WTC11 (cell line): ENCODE data around the gene FAM209B. TPM values are rescaled to one million over a fixed set of nuclear protein-coding genes. Genes with fewer than 3 reads are reported as not detected.

ENCODE experiments used
- ATAC-seq: fragments of 200-7000 bp; cut with Tn5 transposase; 2 replicates; pipeline ENCODE4 v1.10.0; 2021; ENCODE audit warnings: mild to moderate bottlenecking, moderate library complexity
- CTCF ChIA-PET: fragments of 300-600 bp; sonication (Branson Sonifier 250); formaldehyde crosslinking; loops from one replicate; lab custom pipeline; 2021; ENCODE audit warnings: antibody characterized with exemption; lab: Charles Lee
- POLR2A ChIA-PET: fragments of 350-600 bp; sonication (Branson Sonifier 250); formaldehyde crosslinking; loops from one replicate; lab custom pipeline; 2021; ENCODE audit warnings: antibody characterized with exemption; lab: Charles Lee
- DNase-seq: peaks from one replicate; pipeline ENCODE4 v3.0.0; 2021; ENCODE audit warnings: low spot score
- H3K27ac Mint-ChIP-seq: 2 replicates; pipeline ENCODE4 v1.8.0; 2021; ENCODE audit warnings: mixed read lengths
- H3K27me3 Mint-ChIP-seq: 2 replicates; pipeline ENCODE4 v1.8.0; 2021; ENCODE audit warnings: low read depth, mild to moderate bottlenecking, moderate library complexity, mixed read lengths
- H3K36me3 Mint-ChIP-seq: 2 replicates; pipeline ENCODE4 v1.8.0; 2021; ENCODE audit warnings: mixed read lengths
- H3K4me1 Mint-ChIP-seq: 2 replicates; pipeline ENCODE4 v1.8.0; 2022; ENCODE audit warnings: mixed read lengths
- H3K4me3 Mint-ChIP-seq: 2 replicates; pipeline ENCODE4 v1.8.0; 2021; ENCODE audit warnings: mild to moderate bottlenecking, moderate library complexity, mixed read lengths
- H3K9me3 Mint-ChIP-seq: 2 replicates; pipeline ENCODE4 v1.8.0; 2021; ENCODE audit warnings: mixed read lengths
- ATF6 ChIP-seq: sonication (generic); formaldehyde crosslinking; IDR thresholded peaks from 2 replicates; pipeline ENCODE4 v1.8.1; 2023; ENCODE audit warnings: mild to moderate bottlenecking, missing genetic modification reagents
- CBFB ChIP-seq: sonication (generic); formaldehyde crosslinking; IDR thresholded peaks from 2 replicates; pipeline ENCODE4 v1.8.1; 2022; ENCODE audit warnings: mild to moderate bottlenecking, low read depth, missing genetic modification reagents
- CREB1 ChIP-seq: sonication (generic); formaldehyde crosslinking; IDR thresholded peaks from 2 replicates; pipeline ENCODE4 v1.8.0; 2023; ENCODE audit warnings: mild to moderate bottlenecking, missing genetic modification reagents
- CTCF ChIP-seq: fragments of 200-600 bp; IDR thresholded peaks from 2 replicates; pipeline ENCODE4 v1.8.0; 2022; ENCODE audit warnings: antibody characterized with exemption
- ETV6 ChIP-seq: sonication (generic); formaldehyde crosslinking; IDR thresholded peaks from 2 replicates; pipeline ENCODE4 v1.8.1; 2022; ENCODE audit warnings: mild to moderate bottlenecking, missing genetic modification reagents
- IRF2 ChIP-seq: sonication (generic); formaldehyde crosslinking; IDR thresholded peaks from 2 replicates; pipeline ENCODE4 v1.8.0; 2022; ENCODE audit warnings: low read depth, missing genetic modification reagents, borderline replicate concordance
- JAZF1 ChIP-seq: fragments of 250-450 bp; sonication (Bioruptor Pico); IDR thresholded peaks from 2 replicates; pipeline ENCODE4 v1.9.0; 2021; ENCODE audit warnings: moderate library complexity, mild to moderate bottlenecking, inconsistent platforms
- MAX ChIP-seq: sonication (generic); formaldehyde crosslinking; IDR thresholded peaks from 2 replicates; pipeline ENCODE4 v1.8.0; 2022; ENCODE audit warnings: mild to moderate bottlenecking, missing genetic modification reagents
- MLX ChIP-seq: sonication (generic); formaldehyde crosslinking; IDR thresholded peaks from 2 replicates; pipeline ENCODE4 v1.8.1; 2023; ENCODE audit warnings: mild to moderate bottlenecking, missing genetic modification reagents, moderate library complexity
- MYBL2 ChIP-seq: sonication (generic); formaldehyde crosslinking; IDR thresholded peaks from 2 replicates; pipeline ENCODE4 v1.8.1; 2023; ENCODE audit warnings: mild to moderate bottlenecking, moderate library complexity, missing genetic modification reagents
- NFE2L1 ChIP-seq: sonication (generic); formaldehyde crosslinking; IDR thresholded peaks from 2 replicates; pipeline ENCODE4 v1.8.1; 2023; ENCODE audit warnings: missing genetic modification reagents
- ZNF138 ChIP-seq: sonication (generic); formaldehyde crosslinking; conservative IDR thresholded peaks from 2 replicates; pipeline ENCODE4 v1.8.1; 2022; ENCODE audit warnings: mild to moderate bottlenecking, moderate library complexity, missing genetic modification reagents
- ZNF263 ChIP-seq: sonication (generic); formaldehyde crosslinking; IDR thresholded peaks from 2 replicates; pipeline ENCODE4 v1.8.1; 2022; ENCODE audit warnings: low read depth, mild to moderate bottlenecking, moderate library complexity, missing genetic modification reagents
- ZNF396 ChIP-seq: fragments of 250-450 bp; sonication (Bioruptor Pico); IDR thresholded peaks from 2 replicates; pipeline ENCODE4 v1.8.0; 2021; ENCODE audit warnings: mild to moderate bottlenecking, moderate library complexity, borderline replicate concordance
- ZNF512 ChIP-seq: sonication (generic); formaldehyde crosslinking; IDR thresholded peaks from 2 replicates; pipeline ENCODE4 v1.8.1; 2022; ENCODE audit warnings: missing genetic modification reagents, borderline replicate concordance
- ZNF671 ChIP-seq: fragments of 250-450 bp; sonication (Bioruptor Pico); IDR thresholded peaks from 2 replicates; pipeline ENCODE4 v1.8.0; 2021; ENCODE audit warnings: mild to moderate bottlenecking
- ZSCAN18 ChIP-seq: fragments of 250-450 bp; sonication (Bioruptor Pico); IDR thresholded peaks from 2 replicates; pipeline ENCODE4 v2.1.2; 2022; ENCODE audit warnings: mild to moderate bottlenecking, moderate library complexity
- total RNA-seq: library from RNA; stranded (reverse); gene quantifications from 3 replicates; pipeline ENCODE4 v1.2.3, GENCODE V29; 2021
- TF ChIP-seq, protein P1 (sequence below): sonication (generic); formaldehyde crosslinking; IDR thresholded peaks from 2 replicates; pipeline ENCODE4 v1.8.0; 2022; ENCODE audit warnings: mild to moderate bottlenecking, missing genetic modification reagents
- TF ChIP-seq, protein P2 (sequence below): sonication (generic); formaldehyde crosslinking; conservative IDR thresholded peaks from 2 replicates; pipeline ENCODE4 v1.8.1; 2023; ENCODE audit warnings: mild to moderate bottlenecking, low read depth, missing genetic modification reagents, moderate library complexity
- TF ChIP-seq, protein P3 (sequence below): sonication (generic); formaldehyde crosslinking; IDR thresholded peaks from 2 replicates; pipeline ENCODE4 v1.8.1; 2022; ENCODE audit warnings: mild to moderate bottlenecking, missing genetic modification reagents, moderate library complexity, borderline replicate concordance

The FAM209B gene
- total RNA-seq, 1 experiment from 2014 or later, result 0.68 TPM

- TF ChIP-seq ZSCAN18 (CRISPR knock-in tag) (no peak), ZNF396 (no peak), JAZF1 (CRISPR knock-in tag) (no peak)
- TF ChIP-seq, all 79 proteins: peak for 0
Measured at GRCh38 chr20:56551571-56551970, 18.5 kb downstream of the FAM209B start (continued).

DNA sequence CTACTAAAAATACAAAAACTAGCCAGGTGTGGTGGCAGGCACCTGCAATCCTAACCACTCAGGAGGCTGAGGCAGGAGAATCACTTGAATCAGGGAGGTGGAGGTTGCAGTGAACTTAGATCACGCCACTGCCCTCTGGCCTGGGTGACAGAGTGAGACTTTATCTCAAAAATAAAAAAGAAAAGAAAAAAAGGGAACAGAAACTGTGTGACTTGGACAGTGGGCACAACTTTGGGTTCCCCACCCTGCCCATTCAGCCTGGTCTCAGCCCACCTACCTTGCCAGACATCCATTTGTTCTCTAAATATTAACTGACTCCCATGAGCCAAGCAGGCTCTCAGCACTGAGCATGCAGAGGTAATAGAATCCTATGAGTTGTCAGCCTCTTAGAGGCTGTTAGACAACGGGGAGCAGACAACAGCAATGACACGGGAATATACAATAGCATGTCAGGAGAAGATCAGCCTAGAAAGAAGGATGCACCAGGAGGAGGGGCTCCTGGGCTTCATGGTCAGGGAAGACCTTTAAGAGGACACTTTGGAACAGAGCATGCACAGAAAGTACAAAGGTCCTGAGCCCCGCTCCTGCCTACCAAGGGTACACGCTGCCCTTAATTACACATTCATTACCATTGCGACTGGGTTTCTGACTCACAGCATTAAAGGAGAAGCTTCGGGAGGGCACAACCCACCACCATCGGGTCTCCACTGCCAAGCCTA is 20.0 kb downstream of the FAM209B start:
- H3K4me3 Mint-ChIP-seq, result no peak overlapping the region
- peaks cover 8% of the 10 kb centered on the region for H3K4me1 Mint-ChIP-seq
- ATAC-seq (no peak), DNase-seq (no peak)
- no peak overlapping the region for H3K27ac Mint-ChIP-seq
- CTCF ChIA-PET, result interaction anchor here (1.0 to 3.3 kb wide), 2 partner anchors 25 to 421 kb away, joined by 3 to 45 read pairs; no protein-coding TSS in a partner anchor
- peaks cover 11% of the 10 kb centered on the region for H3K9me3 Mint-ChIP-seq
- POLR2A ChIA-PET, result no interaction called here
- no peaks in the 10 kb centered on the region; the same call in 1 of the 2 replicates for H3K27me3 Mint-ChIP-seq
- 0 out of 2 replicates have a peak, but pooled peaks cover 5% of the 10 kb centered on the region for H3K36me3 Mint-ChIP-seq
- TF ChIP-seq ZNF512 (CRISPR knock-in tag) (no peak), JAZF1 (CRISPR knock-in tag) (no peak), CTCF (no peak), ATF6 (CRISPR knock-in tag) (no peak), MLX (CRISPR knock-in tag) (no peak), ZNF396 (no peak), NFE2L1 (CRISPR knock-in tag) (no peak), ZNF671 (no peak), MYBL2 (no peak), ZNF263 (CRISPR knock-in tag) (no peak), MAX (no peak), ZNF138 (CRISPR knock-in tag) (no peak), CBFB (CRISPR knock-in tag) (no peak), IRF2 (no peak), CREB1 (CRISPR knock-in tag) (no peak), ETV6 (CRISPR knock-in tag) (no peak)
- TF ChIP-seq, protein P1, sequence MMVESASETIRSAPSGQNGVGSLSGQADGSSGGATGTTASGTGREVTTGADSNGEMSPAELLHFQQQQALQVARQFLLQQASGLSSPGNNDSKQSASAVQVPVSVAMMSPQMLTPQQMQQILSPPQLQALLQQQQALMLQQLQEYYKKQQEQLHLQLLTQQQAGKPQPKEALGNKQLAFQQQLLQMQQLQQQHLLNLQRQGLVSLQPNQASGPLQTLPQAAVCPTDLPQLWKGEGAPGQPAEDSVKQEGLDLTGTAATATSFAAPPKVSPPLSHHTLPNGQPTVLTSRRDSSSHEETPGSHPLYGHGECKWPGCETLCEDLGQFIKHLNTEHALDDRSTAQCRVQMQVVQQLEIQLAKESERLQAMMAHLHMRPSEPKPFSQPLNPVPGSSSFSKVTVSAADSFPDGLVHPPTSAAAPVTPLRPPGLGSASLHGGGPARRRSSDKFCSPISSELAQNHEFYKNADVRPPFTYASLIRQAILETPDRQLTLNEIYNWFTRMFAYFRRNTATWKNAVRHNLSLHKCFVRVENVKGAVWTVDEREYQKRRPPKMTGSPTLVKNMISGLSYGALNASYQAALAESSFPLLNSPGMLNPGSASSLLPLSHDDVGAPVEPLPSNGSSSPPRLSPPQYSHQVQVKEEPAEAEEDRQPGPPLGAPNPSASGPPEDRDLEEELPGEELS (CRISPR knock-in tag), result no peak
- TF ChIP-seq, protein P2, sequence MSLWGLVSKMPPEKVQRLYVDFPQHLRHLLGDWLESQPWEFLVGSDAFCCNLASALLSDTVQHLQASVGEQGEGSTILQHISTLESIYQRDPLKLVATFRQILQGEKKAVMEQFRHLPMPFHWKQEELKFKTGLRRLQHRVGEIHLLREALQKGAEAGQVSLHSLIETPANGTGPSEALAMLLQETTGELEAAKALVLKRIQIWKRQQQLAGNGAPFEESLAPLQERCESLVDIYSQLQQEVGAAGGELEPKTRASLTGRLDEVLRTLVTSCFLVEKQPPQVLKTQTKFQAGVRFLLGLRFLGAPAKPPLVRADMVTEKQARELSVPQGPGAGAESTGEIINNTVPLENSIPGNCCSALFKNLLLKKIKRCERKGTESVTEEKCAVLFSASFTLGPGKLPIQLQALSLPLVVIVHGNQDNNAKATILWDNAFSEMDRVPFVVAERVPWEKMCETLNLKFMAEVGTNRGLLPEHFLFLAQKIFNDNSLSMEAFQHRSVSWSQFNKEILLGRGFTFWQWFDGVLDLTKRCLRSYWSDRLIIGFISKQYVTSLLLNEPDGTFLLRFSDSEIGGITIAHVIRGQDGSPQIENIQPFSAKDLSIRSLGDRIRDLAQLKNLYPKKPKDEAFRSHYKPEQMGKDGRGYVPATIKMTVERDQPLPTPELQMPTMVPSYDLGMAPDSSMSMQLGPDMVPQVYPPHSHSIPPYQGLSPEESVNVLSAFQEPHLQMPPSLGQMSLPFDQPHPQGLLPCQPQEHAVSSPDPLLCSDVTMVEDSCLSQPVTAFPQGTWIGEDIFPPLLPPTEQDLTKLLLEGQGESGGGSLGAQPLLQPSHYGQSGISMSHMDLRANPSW (CRISPR knock-in tag), result no peak
- TF ChIP-seq, protein P3, sequence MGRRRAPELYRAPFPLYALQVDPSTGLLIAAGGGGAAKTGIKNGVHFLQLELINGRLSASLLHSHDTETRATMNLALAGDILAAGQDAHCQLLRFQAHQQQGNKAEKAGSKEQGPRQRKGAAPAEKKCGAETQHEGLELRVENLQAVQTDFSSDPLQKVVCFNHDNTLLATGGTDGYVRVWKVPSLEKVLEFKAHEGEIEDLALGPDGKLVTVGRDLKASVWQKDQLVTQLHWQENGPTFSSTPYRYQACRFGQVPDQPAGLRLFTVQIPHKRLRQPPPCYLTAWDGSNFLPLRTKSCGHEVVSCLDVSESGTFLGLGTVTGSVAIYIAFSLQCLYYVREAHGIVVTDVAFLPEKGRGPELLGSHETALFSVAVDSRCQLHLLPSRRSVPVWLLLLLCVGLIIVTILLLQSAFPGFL (CRISPR knock-in tag), result no peak
